Stimulated activated CD8-positive, alpha-beta memory T cell treated with anti-CD3 and anti-CD28 coated beads, Interleukin-7, amount 100 ng/mL, for 4 hours (primary cell): ENCODE data around the gene TRIM13.

ENCODE experiments used
- DNase-seq, 2 donors: peaks; one replicate each; pipeline ENCODE4 v3.0.0-alpha.2; 2020; ENCODE audit warnings: low read depth in 2 of 2

Gene TRIM13

GRCh38 chr13:49997955-49998354 is 1.1 kb downstream of the TRIM13 start:
- no peak for DNase-seq

GRCh38 chr13:49998714-49999624 is 2.1 kb downstream of the TRIM13 start:
- DNase-seq, result no peak

GRCh38 chr13:50001287-50001686 is 4.4 kb downstream of the TRIM13 start:
- no peak for DNase-seq

GRCh38 chr13:50006426-50007135 is 9.7 kb downstream of the TRIM13 start:
- no peak for DNase-seq

GRCh38 chr13:50011461-50011860 is 14.6 kb downstream of the TRIM13 start:
- no peak for DNase-seq

- no peak for DNase-seq
Observed at GRCh38 chr13:50012396-50013169, 15.7 kb downstream of the TRIM13 start.

GRCh38 chr13:50014386-50014785 is 17.5 kb downstream of the TRIM13 start:
- DNase-seq, result no peak

GRCh38 chr13:50015258-50015657 is 18.4 kb downstream of the TRIM13 start, which contains the start of gene KCNRG:
Gene KCNRG (plus strand): TSS chr13:50015444. CDS start chr13:50015494, 50 bp downstream.
- no peak for DNase-seq

GRCh38 chr13:50015750-50016149 is 18.9 kb downstream of the TRIM13 start:
- no peak for DNase-seq

- DNase-seq, result no peak
Observed at GRCh38 chr13:50016444-50016843, 19.6 kb downstream of the TRIM13 start.

GRCh38 chr13:50017819-50018218 is 21.0 kb downstream of the TRIM13 start:
- no peak for DNase-seq

GRCh38 chr13:50025436-50025835 is 28.6 kb downstream of the TRIM13 start:
- no peak for DNase-seq

- no peak for DNase-seq
Observed at GRCh38 chr13:50026788-50027473, 30.1 kb downstream of the TRIM13 start.

GRCh38 chr13:50030315-50030714 is 33.5 kb downstream of the TRIM13 start:
- no peak for DNase-seq

GRCh38 chr13:50033725-50034124 is 36.9 kb downstream of the TRIM13 start:
- no peak for DNase-seq

GRCh38 chr13:50037788-50038187 is 40.9 kb downstream of the TRIM13 start:
- no peak for DNase-seq

GRCh38 chr13:50038266-50038665 is 41.4 kb downstream of the TRIM13 start:
- DNase-seq, result no peak

GRCh38 chr13:50052478-50052877 is 55.6 kb downstream of the TRIM13 start:
- DNase-seq, result no peak

- DNase-seq, result no peak
Observed at GRCh38 chr13:50053844-50054243, 57.0 kb downstream of the TRIM13 start.

GRCh38 chr13:50055454-50055853 is 58.6 kb downstream of the TRIM13 start:
- no peak for DNase-seq

- DNase-seq, result no peak
Observed at GRCh38 chr13:50060718-50061117, 63.9 kb downstream of the TRIM13 start.
